ENCODE data around the gene YIF1A.
"Not testable (repeated sequence)": the region's sequence is repeated elsewhere in the genome, so short reads cannot be mapped to it uniquely, and the experiment has no call there.

The YIF1A gene

DNA sequence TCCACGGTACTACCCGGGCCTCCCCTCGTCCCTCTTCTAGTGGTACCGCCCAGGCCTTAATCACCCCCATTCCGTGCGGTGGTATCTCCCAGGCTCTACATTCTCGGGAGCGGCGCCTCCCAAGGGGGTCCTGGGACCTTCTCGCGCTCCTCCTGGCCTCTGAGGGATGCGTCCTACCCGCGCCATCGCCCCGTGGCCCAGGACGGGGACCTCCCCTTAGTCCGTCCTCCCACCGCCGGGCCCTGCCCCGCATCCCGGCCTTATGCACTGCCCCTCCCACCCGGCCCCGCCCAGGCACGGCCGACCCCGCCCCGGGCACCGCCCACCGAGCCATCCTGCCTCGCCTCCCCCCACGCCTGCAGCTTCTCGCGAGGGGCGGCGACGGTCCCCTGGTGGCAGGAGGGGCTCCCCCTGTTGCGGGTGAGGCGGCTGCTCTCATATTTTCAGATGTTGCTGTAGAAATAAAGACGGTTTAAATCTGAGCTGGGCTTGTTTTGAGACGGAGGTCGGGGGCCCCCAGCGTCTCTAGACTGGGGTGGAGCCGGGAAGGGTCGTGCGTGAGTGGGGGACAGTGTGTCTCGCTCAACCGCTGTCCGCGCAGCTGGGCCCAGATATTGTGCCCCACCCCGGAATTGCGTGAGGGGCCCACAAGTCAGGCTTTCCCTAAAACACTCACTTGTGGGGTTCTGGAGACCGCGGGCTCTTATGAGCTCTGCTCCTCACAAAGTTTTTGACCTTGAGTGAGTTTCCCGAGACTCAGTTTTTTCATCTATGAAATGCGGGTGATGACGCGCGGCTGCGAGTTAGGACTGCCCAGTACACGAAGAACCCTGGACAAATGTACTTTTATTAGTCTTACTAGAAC is 21.3 kb downstream of the YIF1A start:
- DNase-seq, result peak; percentile 68

DNA sequence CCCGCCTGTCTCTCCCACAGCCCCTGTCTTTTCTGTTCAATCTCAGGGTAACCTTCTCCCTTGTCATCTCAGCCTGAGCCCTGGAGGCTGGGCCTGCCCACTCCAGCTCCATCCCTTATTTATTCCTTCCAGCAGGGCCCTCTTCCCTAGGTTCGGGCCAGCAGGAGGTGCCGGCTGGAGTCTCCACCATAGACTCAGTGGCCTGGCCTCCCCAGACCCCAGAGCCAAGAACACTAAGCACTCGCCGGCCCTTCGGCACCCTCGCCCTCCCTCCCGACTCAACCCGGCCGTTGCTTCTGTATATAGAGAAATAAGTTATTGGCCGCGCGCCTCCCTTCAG is 21.9 kb downstream of the YIF1A start:
- no peak for DNase-seq

DNA sequence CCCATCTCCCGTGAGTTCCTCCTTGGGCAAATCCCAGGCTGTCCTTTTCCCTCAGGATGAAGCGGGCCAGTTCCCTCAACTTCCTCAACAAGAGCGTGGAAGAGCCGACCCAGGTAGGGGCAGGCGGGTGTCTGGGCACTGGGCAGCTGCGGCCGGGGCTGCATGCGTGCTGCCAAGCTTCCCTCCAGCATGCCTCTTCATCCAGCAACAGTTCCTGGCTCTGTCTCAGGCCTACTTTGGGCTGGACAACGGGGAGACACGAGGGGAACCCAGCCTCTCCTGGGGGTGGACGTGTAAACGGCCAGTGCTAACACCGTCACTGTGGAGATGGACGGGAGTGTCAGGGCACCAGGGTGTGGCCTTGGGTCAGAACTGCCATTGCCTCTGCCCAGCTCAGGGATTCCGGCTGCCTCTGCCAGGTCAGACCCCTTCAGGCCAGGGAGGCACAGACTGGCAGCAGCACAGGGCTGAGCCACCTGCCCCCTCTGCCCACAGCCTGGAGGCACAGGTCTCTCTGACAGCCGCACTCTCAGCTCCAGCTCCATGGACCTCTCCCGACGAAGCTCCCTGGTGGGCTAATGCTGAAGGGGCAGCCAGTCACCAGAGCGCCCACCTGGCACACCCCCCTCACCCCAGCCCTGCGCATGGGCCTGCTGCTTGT is 22.4 kb downstream of the YIF1A start:
- no peak for DNase-seq

DNA sequence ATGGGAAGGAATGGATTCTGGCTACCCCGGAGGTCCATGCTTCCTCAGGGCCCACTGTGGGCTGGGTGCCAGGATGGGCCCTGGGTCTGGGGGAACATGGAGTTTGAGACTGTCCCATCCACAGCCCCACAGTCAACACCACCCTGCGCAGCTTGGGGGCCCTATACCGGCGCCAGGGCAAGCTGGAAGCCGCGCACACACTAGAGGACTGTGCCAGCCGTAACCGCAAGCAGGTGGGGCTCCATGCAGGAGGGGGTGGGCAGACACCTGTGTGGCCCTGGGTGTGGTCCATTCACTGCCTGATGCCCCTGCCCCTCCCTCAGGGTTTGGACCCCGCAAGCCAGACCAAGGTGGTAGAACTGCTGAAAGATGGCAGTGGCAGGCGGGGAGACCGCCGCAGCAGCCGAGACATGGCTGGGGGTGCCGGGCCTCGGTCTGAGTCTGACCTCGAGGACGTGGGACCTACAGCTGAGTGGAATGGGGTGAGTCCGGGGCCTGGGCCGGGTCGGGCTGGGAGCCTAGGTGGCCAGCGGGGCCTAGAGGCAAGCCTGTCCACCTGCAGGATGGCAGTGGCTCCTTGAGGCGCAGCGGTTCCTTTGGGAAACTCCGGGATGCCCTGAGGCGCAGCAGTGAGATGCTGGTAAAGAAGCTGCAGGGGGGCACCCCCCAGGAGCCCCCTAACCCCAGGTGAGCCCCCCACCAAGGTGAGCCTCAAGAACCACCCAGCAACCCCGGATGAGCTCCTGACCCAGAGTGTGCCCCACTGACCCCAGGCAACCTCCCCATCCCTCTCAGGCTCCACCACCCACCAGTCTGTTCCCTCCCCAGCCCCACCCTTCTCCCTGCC is 23.2 kb downstream of the YIF1A start:
- DNase-seq, result no peak

DNA sequence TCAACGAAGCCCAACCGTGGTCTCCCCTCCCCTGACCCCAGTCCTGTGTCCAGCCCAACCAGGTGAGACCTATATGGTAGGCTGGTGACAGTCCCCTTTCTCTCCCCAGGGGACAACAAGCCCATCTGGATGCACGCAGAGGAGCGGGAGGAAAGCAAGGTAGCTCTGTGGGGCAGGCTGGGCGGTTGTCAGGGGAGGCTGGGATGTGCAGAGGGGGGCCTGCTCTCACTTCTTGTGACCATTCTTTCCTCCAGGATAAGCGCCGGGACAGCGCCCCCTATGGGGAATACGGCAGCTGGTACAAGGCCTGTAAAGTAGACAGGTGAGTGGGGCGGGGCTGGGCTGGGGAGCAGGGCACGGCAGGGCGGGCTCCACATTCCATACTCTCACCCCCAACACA is 24.0 kb downstream of the YIF1A start:
- no peak for DNase-seq

DNA sequence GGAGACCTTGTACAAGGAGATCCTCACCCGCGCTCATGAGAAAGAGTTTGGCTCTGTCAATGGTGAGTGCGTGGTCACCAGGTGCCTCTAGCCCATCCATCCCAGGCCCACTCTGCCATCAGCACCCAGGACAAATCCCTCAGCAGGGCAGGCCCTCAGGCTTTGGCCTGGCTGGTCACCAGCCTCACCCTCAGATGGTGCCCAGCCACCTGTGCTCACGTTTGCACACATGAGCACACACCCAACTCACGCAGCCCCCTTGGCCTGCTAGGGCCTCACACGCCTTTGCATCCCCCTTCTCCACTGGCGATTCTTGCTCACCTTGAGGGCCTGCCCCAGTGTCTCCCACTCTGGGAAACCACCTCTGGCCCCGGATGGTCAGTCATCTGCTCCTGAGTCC is 24.6 kb downstream of the YIF1A start:
- DNase-seq, result no peak

DNA sequence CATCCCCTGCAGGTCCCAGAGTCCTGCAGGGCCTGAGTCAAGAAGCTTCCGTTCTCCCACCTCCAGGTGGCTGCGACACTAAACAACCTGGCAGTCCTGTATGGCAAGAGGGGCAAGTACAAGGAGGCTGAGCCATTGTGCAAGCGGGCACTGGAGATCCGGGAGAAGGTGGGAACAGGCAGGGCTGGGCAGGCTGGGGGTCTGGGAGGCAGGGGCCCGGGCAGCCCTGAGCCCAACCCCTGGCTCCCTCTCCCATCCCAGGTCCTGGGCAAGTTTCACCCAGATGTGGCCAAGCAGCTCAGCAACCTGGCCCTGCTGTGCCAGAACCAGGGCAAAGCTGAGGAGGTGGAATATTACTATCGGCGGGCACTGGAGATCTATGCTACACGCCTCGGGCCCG is 25.2 kb downstream of the YIF1A start:
- no peak for DNase-seq

DNA sequence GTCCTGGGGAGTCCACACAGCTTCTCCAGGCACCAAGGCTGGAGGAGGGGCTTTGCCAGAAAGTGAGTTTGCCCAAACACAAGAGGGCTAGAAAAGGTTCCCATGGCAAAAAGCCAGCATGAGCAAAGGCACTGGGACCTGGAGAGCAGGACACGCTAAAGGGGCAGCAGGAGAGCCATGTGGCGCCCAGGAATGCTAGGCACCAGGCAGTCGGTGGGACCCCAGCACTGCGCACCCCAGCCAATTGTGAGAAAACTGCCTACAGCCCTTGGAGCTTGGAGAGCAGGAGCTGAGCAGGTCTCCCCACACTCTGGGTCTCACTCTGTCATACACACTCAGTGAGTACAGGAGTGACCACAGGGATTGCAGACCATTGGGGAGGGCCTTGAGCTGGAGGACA is 25.7 kb downstream of the YIF1A start:
- DNase-seq, result no peak

DNA sequence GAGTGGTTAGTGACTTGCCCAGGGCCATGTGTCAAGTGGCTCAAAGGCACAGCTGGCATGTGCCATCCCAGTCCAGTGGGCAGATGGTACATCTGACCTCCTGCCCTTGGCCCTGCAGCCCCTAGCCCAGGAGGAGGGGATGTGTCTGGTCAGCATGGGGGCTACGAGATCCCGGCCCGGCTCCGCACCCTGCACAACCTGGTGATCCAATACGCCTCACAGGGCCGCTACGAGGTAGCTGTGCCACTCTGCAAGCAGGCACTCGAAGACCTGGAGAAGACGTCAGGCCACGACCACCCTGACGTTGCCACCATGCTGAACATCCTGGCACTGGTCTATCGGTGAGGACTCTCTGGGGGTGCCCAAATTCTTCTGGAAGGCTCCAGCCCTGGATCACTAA is 26.2 kb downstream of the YIF1A start:
- no peak for DNase-seq

DNA sequence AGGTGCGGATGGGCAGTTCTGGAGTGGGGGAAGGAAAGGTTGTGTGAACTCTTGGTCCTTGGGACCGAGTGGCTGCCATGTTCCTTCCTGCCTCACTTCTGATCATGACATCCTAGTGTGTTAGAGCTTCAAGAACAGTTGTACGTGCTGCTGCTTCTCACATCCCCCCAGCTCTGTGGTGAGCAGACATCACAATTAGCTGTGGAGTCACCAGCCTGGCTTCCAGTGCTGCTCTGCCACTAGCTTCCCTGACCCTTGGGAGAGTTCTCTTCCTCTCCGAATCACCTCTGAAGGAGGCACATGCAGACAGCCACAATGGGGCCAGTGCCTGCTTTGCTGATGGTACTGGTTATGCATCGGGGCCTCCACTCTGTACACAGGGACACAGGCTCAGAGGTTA is 26.8 kb downstream of the YIF1A start:
- no peak for DNase-seq

DNA sequence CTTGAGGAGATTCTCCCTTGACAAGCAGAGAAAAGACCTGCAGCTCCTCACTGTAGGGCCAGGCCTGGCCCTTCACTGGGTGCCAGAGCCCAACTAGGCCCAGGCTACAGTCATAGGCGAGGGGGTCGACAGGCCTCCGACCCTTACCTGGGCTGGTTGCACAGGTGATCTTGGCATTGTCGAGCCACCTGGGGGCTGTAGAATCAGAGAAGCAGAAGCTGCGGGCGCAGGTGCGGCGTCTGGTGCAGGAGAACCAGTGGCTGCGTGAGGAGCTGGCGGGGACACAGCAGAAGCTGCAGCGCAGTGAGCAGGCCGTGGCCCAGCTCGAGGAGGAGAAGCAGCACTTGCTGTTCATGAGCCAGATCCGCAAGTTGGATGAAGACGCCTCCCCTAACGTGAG is 27.4 kb downstream of the YIF1A start:
- DNase-seq, result no peak

DNA sequence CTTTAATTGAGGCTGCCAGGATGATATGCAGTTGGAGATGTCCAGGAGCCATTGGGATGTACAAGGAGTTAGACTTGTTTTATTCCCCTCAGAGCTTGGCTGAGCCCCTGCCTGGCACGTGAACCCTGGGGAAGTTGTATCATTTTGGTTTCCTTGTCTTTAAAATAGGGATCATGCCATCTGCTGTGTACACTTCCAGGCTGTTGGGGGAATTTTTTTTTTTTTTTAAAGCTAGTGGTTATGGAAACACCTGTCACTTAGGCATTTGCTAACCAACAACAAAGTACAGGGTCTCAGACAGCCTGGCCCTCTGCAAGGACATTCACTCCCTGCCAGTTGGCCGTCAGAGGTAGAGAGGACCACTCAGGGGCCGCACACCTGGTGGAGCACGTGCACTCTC is 29.0 kb downstream of the YIF1A start:
- no peak for DNase-seq

DNA sequence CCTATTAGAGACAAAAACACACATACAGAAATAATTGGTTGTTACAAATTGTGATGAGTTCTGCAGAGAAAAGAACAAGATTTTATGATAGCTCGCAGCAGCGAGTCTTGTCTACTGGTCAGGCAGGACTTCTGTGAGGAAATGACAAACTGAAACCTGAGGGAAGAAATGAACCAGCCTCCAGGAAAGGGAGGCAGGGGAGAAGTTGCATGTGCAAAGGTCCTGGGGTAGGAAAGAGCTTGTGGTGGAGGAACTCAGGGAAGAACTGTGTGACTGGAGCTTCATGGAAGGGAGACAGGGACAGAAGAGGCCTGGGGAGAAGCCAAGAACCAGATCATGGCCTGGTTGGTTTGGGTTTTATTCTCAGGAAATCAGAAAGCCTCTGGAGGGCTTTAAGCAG is 29.7 kb downstream of the YIF1A start:
- DNase-seq, result no peak

DNA sequence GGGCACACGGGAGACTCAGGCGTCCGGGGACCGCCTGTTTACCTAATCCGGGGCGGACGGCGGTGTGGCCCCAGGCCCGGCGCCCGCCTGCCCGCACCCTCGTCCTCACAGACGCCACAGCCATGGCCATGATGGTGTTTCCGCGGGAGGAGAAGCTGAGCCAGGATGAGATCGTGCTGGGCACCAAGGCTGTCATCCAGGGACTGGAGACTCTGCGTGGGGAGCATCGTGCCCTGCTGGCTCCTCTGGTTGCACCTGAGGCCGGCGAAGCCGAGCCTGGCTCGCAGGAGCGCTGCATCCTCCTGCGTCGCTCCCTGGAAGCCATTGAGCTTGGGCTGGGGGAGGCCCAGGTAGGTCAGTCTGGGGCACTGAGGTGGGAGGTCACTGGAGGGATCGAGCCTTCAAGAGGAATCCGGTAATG is 30.5 kb downstream of the YIF1A start:
- DNase-seq, result no peak

DNA sequence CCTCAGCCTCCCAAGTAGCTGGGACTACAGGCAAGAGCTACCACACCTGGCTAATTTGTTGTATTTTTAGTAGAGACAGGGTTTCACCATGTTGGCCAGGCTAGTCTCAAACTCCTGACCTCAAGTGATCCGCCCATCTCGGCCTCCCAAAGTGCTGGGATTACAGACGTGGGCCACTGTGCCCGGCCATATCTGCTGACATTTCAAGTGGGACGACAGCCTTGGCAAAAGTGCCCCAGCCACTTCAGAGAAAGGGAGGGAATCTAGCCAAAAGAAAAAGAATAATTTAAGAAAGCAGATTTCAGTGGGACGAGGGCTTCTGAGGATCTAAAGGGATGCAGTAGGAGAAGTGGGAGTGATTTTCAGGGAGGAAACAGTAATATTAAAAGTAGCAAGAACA is 35.9 kb downstream of the YIF1A start:
- not testable (repeated sequence) for DNase-seq

DNA sequence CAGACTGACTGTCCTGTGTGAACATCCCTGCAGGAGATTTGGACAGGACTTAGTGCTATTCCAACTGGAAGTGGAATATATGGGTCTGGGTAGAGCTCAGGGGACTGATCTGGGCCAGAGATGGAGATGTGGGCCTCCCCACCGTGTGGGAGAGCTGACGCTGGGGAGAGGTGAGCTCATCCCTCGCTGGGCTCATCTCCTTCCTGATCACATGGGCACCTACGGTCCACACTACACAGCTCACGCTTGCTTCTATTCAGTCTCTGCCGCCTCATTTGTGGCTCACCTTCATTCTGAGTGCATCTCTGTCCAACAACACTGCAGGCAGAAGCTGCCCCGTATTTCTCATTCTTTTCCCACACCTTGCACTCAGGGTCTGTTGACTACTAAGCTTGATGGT is 37.1 kb downstream of the YIF1A start:
- no peak for DNase-seq

DNA sequence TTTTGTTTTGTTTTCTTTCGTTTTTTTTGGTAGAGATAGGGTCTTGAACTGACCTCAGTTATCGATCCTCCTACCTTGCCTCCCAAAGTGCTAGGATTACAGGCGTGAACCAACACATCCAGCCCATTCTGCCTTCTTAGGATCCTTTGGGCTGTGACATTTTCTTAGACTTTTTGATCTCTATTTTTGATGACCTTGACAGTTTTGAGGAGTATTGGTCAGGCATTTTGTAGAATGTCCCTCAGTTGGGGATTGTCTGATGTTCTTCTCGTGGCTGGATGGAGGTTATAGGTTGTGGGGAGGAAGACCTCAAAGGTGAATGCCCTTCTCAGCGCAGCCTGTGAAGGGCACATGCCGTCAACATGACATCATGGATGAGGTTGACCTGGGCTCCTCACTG is 40.0 kb downstream of the YIF1A start:
- DNase-seq, result no peak

DNA sequence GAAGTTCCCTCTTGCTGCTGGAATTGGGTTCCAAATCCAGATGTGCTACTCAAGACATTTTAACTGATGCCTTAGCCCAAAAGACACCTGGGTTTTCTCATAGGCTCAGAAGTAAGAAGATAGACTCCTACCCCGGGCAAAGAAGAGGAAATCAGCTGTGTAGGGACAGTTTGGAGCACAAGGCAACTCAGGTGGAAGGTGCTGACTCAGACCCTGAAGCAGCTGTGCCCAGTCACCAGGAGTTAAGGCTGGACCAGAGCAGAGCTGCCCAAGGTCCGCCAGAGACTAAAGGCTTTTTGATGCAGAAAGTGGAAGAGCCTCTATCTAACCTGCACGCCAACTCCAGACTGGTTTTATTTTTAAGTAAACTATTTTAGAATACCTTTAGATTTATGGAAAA is 41.1 kb downstream of the YIF1A start:
- no peak for DNase-seq

DNA sequence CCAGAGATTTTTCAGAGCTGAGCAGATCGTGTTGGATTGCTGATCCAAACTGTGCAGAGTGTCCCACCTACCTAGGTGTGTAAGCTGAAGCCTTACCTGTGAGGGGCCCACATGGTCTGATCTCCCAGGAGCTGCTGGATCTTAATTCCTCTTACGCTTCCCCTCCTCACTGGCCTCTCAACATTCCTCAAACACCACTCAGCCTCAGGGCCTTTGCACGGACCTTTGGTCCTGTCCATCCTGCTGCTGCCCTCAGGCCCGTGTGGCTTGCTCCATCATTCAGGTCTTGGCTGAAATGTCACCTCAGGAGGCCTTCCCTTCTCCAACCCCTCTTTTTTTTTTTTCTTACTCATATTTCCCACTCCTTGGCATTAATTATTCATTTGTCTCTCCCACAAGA is 41.6 kb downstream of the YIF1A start:
- no peak for DNase-seq

DNA sequence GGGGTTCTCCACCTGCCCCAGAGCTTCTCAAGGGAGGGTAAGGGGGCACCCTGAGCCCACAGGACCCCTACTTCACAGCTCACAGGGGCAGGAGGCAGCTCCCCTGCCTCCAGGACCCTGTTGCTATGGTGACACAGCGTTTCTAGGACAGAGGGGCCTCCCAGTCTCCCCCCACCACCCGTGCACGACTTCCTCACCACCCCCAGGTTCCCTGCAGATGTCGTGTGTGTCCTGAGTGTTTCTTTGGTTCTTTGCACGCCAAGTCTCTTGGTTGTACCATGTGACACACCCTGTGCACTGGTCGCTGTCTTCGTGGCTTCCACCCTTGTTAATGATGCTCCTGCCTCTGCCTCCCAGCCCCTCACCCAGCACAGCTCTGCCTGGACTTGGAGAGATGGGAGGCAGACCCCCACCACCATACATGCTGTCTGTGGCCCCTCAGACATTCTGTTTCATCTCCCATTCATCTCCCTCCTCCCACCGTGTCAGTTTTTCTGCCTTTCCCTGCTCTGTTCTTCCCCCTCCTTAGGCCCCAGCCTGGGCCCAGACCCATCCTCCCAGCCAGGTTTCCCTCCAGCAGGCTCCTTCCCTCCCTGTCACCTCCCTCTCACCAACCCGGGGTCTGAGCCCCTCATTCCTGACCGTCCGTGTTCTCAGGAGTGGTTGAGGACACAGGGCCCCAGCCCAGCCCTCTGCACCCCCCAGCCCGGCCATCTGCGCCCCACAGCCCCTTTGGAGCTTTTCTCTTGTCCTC is 45.0 kb downstream of the YIF1A start:
- no peak for DNase-seq

DNA sequence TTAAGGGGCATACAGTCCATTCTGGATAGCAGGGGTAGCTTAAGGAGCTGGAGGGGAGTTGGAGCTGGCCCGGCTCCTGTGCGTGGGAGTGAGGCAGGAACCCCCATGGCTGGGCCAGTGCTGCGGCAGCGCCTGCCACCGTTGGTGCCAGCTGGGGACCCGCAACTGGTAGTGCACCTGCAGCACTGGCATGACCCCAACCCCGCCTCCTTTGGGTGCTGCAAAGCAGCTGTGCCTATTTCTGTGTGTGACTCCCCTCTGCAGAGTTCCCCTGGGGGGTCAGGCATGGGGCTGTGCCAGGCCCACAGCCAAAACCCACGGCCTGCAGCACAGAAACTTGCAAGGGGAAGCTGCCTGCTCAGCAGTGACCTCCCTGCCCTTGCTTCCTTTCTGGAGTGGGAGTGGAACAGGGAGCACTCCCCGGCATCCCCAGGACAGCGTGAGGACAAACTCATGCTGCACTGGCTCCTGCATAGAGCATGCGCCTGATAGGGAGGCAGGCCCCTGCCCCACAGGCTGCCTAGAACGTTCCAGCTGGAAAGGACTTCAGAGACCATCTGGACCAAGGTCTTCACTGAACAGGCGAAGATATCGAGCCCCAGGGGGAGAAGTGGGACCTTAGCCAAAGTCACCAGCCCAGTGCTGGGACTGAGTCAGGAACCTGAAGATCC is 46.7 kb downstream of the YIF1A start:
- no peak for DNase-seq

DNA sequence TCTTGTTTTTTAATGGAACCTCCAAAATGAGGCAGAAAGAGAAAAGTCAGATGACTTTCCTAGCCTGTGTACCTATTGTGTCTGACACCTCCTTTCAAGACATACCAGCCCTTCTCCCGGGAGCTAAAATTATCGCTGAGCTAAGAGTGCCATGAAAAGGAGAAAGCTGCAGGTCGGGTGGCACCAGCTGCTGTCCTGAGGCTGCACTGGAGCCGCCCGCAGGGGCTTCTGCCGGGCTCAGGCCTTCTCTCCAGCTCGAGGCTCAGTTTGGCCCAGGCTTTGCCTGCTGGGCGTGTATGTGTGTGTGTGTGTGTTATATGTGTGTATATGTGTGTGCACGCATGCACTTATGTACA is 48.2 kb downstream of the YIF1A start:
- no peak for DNase-seq

Data from NCI-H226 (cell line).